DOHH2 (cell line): ENCODE measurements around the gene RWDD4.

ENCODE experiments used
- EZH2phosphoT487 ChIP-seq: fragments of 200-600 bp; sonication (generic); IDR thresholded peaks from 2 replicates; pipeline ENCODE4 v1.6.1; 2017; ENCODE audit warnings: borderline replicate concordance, mild to moderate bottlenecking, antibody characterized with exemption, low read length, moderate library complexity, mixed read lengths
- TF ChIP-seq, protein P1 (sequence below): fragments of 200-600 bp; sonication (generic); IDR thresholded peaks from one replicate; pipeline ENCODE4 v1.5.1; 2014; ENCODE audit warnings: antibody characterized with exemption, mild to moderate bottlenecking, low read depth, low read length; ENCODE audit not compliant: poor library complexity, severe bottlenecking

DNA sequence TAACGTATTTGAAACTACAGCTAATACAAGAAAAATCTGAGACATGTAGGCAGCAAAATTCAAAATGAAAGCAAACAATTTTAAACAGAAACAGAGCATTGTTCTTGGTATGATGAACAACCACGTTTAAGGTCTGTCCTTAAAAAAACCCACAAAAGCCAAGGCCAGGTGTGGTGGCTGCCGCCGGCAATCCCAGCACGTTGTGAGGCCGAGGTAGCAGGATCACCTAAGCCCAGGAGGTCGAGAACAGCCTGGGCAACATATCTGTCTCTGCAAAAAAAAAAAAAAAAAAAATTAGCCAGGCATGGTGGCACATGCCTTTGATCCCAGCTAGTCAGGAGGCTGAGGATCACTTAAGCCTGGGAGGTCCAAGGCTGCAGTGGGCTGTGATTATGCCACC lies 13.7 kb downstream of the RWDD4 start:
- TF ChIP-seq, protein P1, sequence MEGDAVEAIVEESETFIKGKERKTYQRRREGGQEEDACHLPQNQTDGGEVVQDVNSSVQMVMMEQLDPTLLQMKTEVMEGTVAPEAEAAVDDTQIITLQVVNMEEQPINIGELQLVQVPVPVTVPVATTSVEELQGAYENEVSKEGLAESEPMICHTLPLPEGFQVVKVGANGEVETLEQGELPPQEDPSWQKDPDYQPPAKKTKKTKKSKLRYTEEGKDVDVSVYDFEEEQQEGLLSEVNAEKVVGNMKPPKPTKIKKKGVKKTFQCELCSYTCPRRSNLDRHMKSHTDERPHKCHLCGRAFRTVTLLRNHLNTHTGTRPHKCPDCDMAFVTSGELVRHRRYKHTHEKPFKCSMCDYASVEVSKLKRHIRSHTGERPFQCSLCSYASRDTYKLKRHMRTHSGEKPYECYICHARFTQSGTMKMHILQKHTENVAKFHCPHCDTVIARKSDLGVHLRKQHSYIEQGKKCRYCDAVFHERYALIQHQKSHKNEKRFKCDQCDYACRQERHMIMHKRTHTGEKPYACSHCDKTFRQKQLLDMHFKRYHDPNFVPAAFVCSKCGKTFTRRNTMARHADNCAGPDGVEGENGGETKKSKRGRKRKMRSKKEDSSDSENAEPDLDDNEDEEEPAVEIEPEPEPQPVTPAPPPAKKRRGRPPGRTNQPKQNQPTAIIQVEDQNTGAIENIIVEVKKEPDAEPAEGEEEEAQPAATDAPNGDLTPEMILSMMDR = no peak
- no peak for TF ChIP-seq EZH2phosphoT487
